Measurements from ENCODE around the gene KANSL3. TPM values are rescaled to one million over a fixed set of nuclear protein-coding genes. Genes with fewer than 3 reads are reported as not detected.
A peak's percentile ranks its signal among the peaks of the same experiment; 100 is the strongest.

KANSL3 gene
- total and polyA plus RNA-seq, 9 of the 15 experiments (the other 6 are each of a cell fraction or from before 2014, with no cell fraction given): 11.3 to 43.7 (median 27.9) TPM

DNA sequence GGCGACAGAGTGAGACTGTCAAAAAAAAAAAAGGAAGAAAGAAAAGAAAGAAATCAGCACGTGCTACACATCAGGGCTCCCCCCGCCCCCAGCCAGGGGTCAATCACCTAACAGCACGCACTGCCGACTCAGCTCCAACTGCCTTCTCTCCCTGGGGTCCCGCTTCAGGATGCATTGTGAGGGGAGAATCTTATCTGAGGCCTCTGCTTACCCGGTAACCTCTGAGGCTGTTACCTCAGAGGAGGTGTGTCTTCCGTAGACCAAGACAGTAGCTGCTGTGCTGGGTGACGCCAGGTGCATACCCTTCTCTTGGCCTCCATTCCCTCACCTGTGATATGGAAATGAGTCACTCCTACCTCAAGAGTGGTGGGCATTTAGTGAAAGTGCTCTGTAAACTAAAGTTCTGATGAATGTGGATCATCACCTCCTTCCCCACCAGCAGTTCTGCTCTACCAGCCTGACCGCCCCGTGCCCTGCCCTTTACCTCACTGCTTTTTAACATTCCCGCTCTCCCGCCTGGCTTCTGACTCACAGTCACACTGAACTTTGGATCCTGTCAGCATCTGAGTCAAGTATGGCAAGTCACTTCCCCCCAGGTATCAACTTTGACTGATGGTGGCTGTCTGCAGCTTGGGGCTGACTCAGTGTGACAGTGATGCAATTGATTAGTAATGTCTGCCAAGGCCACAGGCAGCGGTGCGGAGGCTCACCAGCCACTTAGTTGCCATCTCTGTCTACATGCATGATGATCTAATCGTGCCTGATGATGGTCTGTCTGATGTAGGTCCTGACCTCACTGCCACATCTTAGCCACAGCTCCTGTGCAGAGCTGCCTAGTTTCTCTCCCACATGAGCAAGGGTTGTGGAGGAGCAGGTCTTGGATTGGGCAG lies 81.4 kb downstream of the KANSL3 start (continued):
- TF ChIP-seq ZNF175 (CRISPR knock-in tag; IDR thresholded peaks at IDR 0.05; ENCODE audit: low read depth) (no peak), KDM1A (IDR thresholded peaks at IDR 0.05) (no peak), PHF20 (IDR thresholded peaks at IDR 0.05; ENCODE audit: partially characterized antibody) (no peak), ZNF75A (CRISPR knock-in tag; IDR thresholded peaks at IDR 0.05) (no peak), ZNF140 (CRISPR knock-in tag; IDR thresholded peaks at IDR 0.05) (no peak), PCBP1 (IDR thresholded peaks at IDR 0.05; ENCODE audit: low read depth, low read length, poor library complexity, severe bottlenecking) (no peak), ZBTB17 (CRISPR knock-in tag; IDR thresholded peaks at IDR 0.05) (peak; percentile 99), ATF7 (IDR thresholded peaks at IDR 0.05) (peak; percentile 41; the same call in 1 of the 2 replicates), RAD51 (IDR thresholded peaks at IDR 0.05; ENCODE audit: borderline replicate concordance, low read depth) (no peak), PRMT5 (CRISPR knock-in tag; IDR thresholded peaks at IDR 0.05) (no peak), MAFF (IDR thresholded peaks at IDR 0.05; ENCODE audit: low read length) (no peak), MCM5 (IDR thresholded peaks at IDR 0.05; ENCODE audit: low read depth) (no peak), RBM15 (IDR thresholded peaks at IDR 0.05; ENCODE audit: insufficient read depth, low read length) (no peak), HSF4 (CRISPR knock-in tag; IDR thresholded peaks at IDR 0.05; ENCODE audit: borderline replicate concordance) (no peak), SRSF7 (optimal IDR thresholded peaks at IDR 0.05; ENCODE audit: low read depth, low read length) (no peak), MAFK (IDR thresholded peaks at IDR 0.05; ENCODE audit: low read length) (peak; percentile 24; the same call in 1 of the 2 replicates), CTBP1 (IDR thresholded peaks at IDR 0.05; ENCODE audit: borderline replicate concordance) (peak; percentile 26; the same call in 1 of the 2 replicates), HDAC2 (IDR thresholded peaks at IDR 0.05) (no peak), CEBPG (CRISPR knock-in tag; IDR thresholded peaks at IDR 0.05) (peak; percentile 71), CEBPG (tag; conservative IDR thresholded peaks at IDR 0.05 in 1 of 2, IDR thresholded peaks at IDR 0.05 in 1 of 2) (peak in 1 of 2 experiments; percentile 94; a peak in 2 of 4 replicates)
- TF ChIP-seq, protein P1, sequence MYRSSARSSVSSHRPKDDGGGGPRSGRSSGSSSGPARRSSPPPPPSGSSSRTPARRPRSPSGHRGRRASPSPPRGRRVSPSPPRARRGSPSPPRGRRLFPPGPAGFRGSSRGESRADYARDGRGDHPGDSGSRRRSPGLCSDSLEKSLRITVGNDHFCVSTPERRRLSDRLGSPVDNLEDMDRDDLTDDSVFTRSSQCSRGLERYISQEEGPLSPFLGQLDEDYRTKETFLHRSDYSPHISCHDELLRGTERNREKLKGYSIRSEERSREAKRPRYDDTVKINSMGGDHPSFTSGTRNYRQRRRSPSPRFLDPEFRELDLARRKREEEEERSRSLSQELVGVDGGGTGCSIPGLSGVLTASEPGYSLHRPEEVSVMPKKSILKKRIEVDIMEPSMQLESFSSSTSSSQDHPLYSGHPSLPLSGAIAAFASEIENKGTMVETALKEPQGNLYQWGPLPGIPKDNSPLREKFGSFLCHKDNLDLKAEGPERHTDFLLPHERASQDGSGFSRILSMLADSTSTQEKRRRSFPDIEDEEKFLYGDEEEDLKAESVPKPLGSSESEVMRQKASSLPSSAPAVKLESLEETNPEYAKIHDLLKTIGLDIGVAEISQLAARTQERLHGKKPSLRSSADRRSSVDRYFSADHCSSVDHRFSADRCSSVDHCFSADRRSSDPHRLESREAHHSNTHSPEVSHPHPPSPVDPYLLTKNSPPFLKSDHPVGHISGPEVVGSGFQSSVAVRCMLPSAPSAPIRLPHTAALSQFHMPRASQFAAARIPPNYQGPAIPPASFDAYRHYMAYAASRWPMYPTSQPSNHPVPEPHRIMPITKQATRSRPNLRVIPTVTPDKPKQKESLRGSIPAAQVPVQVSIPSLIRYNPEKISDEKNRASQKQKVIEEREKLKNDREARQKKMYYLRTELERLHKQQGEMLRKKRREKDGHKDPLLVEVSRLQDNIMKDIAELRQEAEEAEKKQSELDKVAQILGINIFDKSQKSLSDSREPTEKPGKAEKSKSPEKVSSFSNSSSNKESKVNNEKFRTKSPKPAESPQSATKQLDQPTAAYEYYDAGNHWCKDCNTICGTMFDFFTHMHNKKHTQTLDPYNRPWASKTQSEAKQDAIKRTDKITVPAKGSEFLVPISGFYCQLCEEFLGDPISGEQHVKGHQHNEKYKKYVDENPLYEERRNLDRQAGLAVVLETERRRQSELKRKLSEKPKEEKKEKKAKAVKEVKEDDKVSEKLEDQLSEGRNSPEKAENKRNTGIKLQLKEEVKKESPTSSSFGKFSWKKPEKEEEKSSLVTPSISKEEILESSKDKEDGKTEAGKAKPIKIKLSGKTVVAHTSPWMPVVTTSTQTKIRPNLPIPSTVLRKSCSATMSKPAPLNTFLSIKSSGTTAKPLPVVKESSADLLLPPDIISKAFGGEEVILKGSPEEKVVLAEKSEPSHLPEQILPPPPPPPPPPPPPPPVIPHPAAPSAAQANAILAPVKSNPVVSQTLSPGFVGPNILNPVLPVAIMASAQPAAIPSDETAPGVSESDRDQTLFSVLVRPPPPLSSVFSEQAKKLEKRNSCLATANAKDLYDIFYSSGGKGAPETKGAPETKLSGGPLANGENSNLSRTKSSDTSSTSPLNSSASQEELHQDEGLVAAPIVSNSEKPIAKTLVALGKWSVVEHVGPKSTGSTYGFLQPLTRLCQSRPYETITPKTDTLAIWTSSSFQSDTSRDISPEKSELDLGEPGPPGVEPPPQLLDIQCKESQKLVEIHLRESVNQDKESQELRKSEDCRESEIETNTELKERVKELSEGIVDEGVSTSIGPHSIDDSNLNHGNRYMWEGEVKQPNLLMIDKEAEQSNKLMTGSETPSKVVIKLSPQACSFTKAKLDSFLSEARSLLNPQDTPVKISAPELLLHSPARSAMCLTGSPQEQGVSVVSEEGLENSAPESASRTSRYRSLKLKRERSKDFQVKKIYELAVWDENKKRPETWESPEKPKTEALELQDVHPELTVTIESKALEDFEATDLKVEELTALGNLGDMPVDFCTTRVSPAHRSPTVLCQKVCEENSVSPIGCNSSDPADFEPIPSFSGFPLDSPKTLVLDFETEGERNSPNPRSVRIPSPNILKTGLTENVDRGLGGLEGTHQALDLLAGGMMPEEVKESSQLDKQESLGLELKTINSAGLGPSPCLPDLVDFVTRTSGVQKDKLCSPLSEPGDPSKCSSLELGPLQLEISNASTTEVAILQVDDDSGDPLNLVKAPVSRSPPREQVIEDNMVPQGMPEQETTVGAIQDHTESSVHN (IDR thresholded peaks at IDR 0.05; ENCODE audit: borderline replicate concordance in 1 of 2, low read depth in 1 of 2): 0 out of 4 replicates have a peak, but pooled peaks of 1 of the 2 experiments have one; percentile 16

Data from K562 (cell line).